Mesothelial cell of epicardium (in vitro differentiated cells): ENCODE measurements around the gene TEN1. TPM values are rescaled to one million over a fixed set of nuclear protein-coding genes. Genes with fewer than 3 reads are reported as not detected.

Source experiments
- DNase-seq, 2 experiments: peaks; one replicate each; pipeline ENCODE4 v3.0.0; 2021; ENCODE audit warnings: low spot score in 2 of 2; ENCODE audit not compliant: unreplicated experiment in 2 of 2
- H3K27ac Mint-ChIP-seq: 2 replicates; pipeline ENCODE4 v1.8.0; 2021; ENCODE audit warnings: mixed read lengths
- H3K27me3 Mint-ChIP-seq: 2 replicates; pipeline ENCODE4 v1.8.0; 2021; ENCODE audit warnings: low read depth, mixed read lengths
- H3K36me3 Mint-ChIP-seq: 2 replicates; pipeline ENCODE4 v1.8.0; 2021; ENCODE audit warnings: mixed read lengths
- H3K4me1 Mint-ChIP-seq: 2 replicates; pipeline ENCODE4 v1.8.0; 2021; ENCODE audit warnings: mixed read lengths
- H3K4me3 Mint-ChIP-seq: 2 replicates; pipeline ENCODE4 v1.8.0; 2021; ENCODE audit warnings: mild to moderate bottlenecking, moderate library complexity, mixed read lengths
- H3K9me3 Mint-ChIP-seq: 2 replicates; pipeline ENCODE4 v1.8.0; 2021; ENCODE audit warnings: mixed read lengths
- CTCF ChIP-seq: fragments of 200-600 bp; sonication (generic); IDR thresholded peaks from one replicate; pipeline ENCODE4 v1.5.0; 2021; ENCODE audit warnings: antibody characterized with exemption; ENCODE audit not compliant: unreplicated experiment
- total RNA-seq: library from RNA; stranded (reverse); gene quantifications from 3 replicates; pipeline ENCODE4 v1.2.1, GENCODE V29; 2021

The TEN1 gene
- total RNA-seq, 1 donor from 2014 or later: 35.5 TPM

GRCh38 chr17:76005263-76006149 is 26.5 kb downstream of the TEN1 start:
- Mint-ChIP-seq H3K27me3 (no peaks in the 10 kb centered on the region), H3K4me3 (no peak overlapping the region), H3K36me3 (peaks cover 13% of the 10 kb centered on the region), H3K27ac (peak overlapping the region; percentile 18), H3K9me3 (no peaks in the 10 kb centered on the region), H3K4me1 (no peaks in the 10 kb centered on the region)
- DNase-seq: peak; percentile 77 to 92
- TF ChIP-seq CTCF: peak; percentile 88

- no peak for DNase-seq
- Mint-ChIP-seq H3K4me1 (no peaks in the 10 kb centered on the region), H3K27ac (no peak overlapping the region), H3K9me3 (no peaks in the 10 kb centered on the region), H3K27me3 (no peaks in the 10 kb centered on the region), H3K36me3 (peaks cover 13% of the 10 kb centered on the region), H3K4me3 (no peak overlapping the region)
- TF ChIP-seq CTCF: no peak
Measured at GRCh38 chr17:76007131-76007849, 28.2 kb downstream of the TEN1 start.

GRCh38 chr17:76007850-76008165 is 28.8 kb downstream of the TEN1 start:
- H3K4me1 Mint-ChIP-seq: no peaks in the 10 kb centered on the region
- H3K36me3 Mint-ChIP-seq: peaks cover 11% of the 10 kb centered on the region
- H3K9me3 Mint-ChIP-seq: no peaks in the 10 kb centered on the region
- H3K27me3 Mint-ChIP-seq: no peaks in the 10 kb centered on the region
- no peak overlapping the region for H3K4me3 Mint-ChIP-seq
- DNase-seq: no peak
- H3K27ac Mint-ChIP-seq: no peak overlapping the region
- no peak for TF ChIP-seq CTCF

- no peak for TF ChIP-seq CTCF
- Mint-ChIP-seq H3K9me3 (no peaks in the 10 kb centered on the region), H3K4me3 (no peak overlapping the region), H3K27me3 (no peaks in the 10 kb centered on the region), H3K36me3 (peaks cover 11% of the 10 kb centered on the region), H3K4me1 (no peaks in the 10 kb centered on the region), H3K27ac (no peak overlapping the region)
- DNase-seq: no peak
Measured at GRCh38 chr17:76008208-76008607, 29.2 kb downstream of the TEN1 start.

- Mint-ChIP-seq H3K27me3 (no peaks in the 10 kb centered on the region), H3K36me3 (peaks cover 11% of the 10 kb centered on the region), H3K27ac (no peak overlapping the region), H3K9me3 (no peaks in the 10 kb centered on the region), H3K4me3 (no peak overlapping the region), H3K4me1 (peaks cover 5% of the 10 kb centered on the region)
- DNase-seq: no peak
- TF ChIP-seq CTCF: no peak
Measured at GRCh38 chr17:76008630-76009425, 29.8 kb downstream of the TEN1 start.
